Immature natural killer cell (primary cell): ENCODE measurements around the gene ZNF48. TPM values are rescaled to one million over a fixed set of nuclear protein-coding genes. Genes with fewer than 3 reads are reported as not detected.

Experiments used
- DNase-seq, 3 donors: peaks; one replicate each; pipeline ENCODE4 v3.0.0; 2022; ENCODE audit warnings: mixed read lengths in 1 of 3
- H3K27ac Mint-ChIP-seq, 6 donors: one replicate each; pipeline ENCODE4 v1.8.0; 2020; ENCODE audit warnings: mixed read lengths in 6 of 6, mild to moderate bottlenecking in 5 of 6, inconsistent platforms in 4 of 6, moderate library complexity in 3 of 6
- H3K27me3 Mint-ChIP-seq, 3 donors: one replicate each; pipeline ENCODE4 v1.8.0; 2020 to 2021; ENCODE audit warnings: low read depth in 3 of 3, mild to moderate bottlenecking in 3 of 3, mixed read lengths in 3 of 3, moderate library complexity in 3 of 3, inconsistent platforms in 1 of 3
- H3K36me3 Mint-ChIP-seq, 3 donors: one replicate each; pipeline ENCODE4 v1.8.0; 2020; ENCODE audit warnings: mixed read lengths in 3 of 3, inconsistent platforms in 2 of 3, mild to moderate bottlenecking in 2 of 3
- H3K4me1 Mint-ChIP-seq, 2 donors: one replicate each; pipeline ENCODE4 v1.8.0; 2020; ENCODE audit warnings: inconsistent platforms in 2 of 2, mild to moderate bottlenecking in 2 of 2, mixed read lengths in 2 of 2, moderate library complexity in 1 of 2
- H3K4me3 Mint-ChIP-seq, 5 donors: one replicate each; pipeline ENCODE4 v1.8.0; 2020; ENCODE audit warnings: mild to moderate bottlenecking in 5 of 5, mixed read lengths in 5 of 5, inconsistent platforms in 3 of 5, moderate library complexity in 3 of 5
- H3K9me3 Mint-ChIP-seq, 6 donors: one replicate each; pipeline ENCODE4 v1.8.0; 2020; ENCODE audit warnings: mild to moderate bottlenecking in 6 of 6, mixed read lengths in 6 of 6, inconsistent platforms in 4 of 6, moderate library complexity in 3 of 6
- polyA plus RNA-seq, 3 donors: library from polyadenylated mRNA; unstranded; fragments of 300-500 nt; fragmentation: Illumina TruSeq; gene quantifications; one replicate each; pipeline ENCODE4 v1.2.3, GENCODE V29; 2021

Gene ZNF48
- polyA plus RNA-seq, 3 donors from 2014 or later, result 4.2 to 9.3 (median 5.7) TPM

DNA sequence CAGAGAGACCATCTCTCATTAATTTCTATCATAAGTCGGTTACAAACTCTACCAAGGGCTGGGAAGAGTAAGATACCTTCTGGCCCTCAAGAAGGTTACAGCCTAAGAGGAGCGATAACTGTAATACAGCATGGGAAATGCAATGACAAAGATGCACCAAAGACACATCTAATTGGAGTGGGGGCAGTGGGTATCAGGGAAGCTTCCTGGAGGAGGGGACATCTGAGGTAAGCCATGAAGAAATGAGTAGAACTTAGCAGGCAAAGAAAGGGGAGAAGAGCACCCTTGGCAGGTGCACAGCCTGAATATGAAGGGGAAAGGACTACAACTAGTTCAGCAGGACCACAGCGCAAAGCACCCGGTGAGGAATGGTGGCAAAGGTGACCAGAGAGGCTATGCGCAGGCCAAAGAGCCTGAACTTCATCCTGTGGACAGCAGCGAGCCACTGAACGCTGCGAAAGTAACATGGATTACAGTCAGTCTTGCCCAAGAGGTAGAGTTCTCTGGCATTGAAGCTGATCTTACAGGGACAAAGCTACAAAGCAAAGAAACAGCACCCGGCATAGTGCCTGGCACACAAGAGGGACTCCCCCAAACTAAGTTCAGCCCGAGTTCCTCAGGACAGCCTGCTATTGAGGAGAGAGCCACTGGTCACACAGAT is 27.7 kb upstream of the ZNF48 start:
- Mint-ChIP-seq H3K9me3 (no peaks in the 10 kb centered on the region), H3K4me1 (peaks cover 48 to 54% of the 10 kb centered on the region in 2 donors), H3K27ac (peak overlapping the region; percentile 53 to 88 (median 76)), H3K4me3 (peak overlapping the region; percentile 88 to 90 (median 89)), H3K36me3 (peaks cover 1 to 19% (median 9%) of the 10 kb centered on the region in 3 donors), H3K27me3 (peaks cover 3 to 10% (median 4%) of the 10 kb centered on the region in 3 donors)
- DNase-seq, result no peak

DNA sequence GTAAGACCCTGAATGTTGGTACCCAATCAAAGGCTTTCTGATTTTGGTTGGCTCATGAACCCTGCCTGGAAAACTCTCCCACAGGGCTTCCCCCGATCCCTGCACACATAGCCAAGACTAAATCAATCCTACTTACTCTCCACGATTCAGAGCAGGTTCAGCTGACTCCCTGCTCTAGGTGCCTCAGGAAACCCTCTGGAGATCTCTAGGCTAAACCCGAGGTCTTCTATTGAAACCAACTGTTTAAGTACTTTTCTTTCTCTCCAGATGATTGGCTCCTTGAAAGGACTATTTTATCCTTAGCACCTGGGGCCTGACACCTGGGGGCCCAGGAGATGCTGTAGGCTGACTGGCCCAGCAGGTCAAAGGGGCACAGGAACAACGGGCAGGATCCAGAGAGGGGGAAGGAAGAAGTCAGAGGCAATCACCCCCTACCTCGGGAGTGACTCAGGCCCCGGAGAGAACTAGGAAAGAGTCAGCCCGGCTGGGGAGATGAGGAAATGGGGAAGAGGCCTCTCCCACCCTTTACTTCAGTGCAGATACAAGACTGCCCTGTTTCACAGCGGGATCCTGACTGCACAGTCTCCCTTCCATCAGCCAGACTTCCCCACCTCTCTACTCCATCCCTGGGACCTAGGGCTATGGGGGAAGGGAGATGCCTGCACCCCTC is 27.0 kb upstream of the ZNF48 start:
- H3K9me3 Mint-ChIP-seq, result no peaks in the 10 kb centered on the region
- peaks cover 50 to 54% of the 10 kb centered on the region in 2 donors for H3K4me1 Mint-ChIP-seq
- peaks cover 0 to 17% (median 3%) of the 10 kb centered on the region in 3 donors for H3K36me3 Mint-ChIP-seq
- peak overlapping the region; percentile 73 to 91 (median 79) for H3K27ac Mint-ChIP-seq
- H3K27me3 Mint-ChIP-seq, result peaks cover 3 to 10% (median 4%) of the 10 kb centered on the region in 3 donors
- DNase-seq, result no peak
- H3K4me3 Mint-ChIP-seq, result peak overlapping the region; percentile 88 to 90 (median 89)

DNA sequence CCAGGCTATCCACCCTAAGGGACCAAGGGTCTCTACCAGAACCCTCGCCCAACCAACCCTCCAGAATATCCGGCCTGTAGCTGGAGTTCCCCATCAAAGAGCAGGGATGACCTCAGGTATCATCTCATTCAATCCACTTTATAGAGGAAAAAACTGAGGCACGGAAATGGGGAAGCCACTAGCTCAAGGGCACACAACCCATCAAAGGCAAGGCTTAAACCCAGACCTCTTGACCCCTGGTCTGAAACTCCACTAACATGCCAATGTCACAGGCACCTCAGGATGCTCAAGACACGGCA is 26.5 kb upstream of the ZNF48 start:
- Mint-ChIP-seq H3K36me3 (peaks cover 0 to 14% (median 0%) of the 10 kb centered on the region in 3 donors), H3K4me1 (peaks cover 50 to 54% of the 10 kb centered on the region in 2 donors), H3K9me3 (no peaks in the 10 kb centered on the region)

DNA sequence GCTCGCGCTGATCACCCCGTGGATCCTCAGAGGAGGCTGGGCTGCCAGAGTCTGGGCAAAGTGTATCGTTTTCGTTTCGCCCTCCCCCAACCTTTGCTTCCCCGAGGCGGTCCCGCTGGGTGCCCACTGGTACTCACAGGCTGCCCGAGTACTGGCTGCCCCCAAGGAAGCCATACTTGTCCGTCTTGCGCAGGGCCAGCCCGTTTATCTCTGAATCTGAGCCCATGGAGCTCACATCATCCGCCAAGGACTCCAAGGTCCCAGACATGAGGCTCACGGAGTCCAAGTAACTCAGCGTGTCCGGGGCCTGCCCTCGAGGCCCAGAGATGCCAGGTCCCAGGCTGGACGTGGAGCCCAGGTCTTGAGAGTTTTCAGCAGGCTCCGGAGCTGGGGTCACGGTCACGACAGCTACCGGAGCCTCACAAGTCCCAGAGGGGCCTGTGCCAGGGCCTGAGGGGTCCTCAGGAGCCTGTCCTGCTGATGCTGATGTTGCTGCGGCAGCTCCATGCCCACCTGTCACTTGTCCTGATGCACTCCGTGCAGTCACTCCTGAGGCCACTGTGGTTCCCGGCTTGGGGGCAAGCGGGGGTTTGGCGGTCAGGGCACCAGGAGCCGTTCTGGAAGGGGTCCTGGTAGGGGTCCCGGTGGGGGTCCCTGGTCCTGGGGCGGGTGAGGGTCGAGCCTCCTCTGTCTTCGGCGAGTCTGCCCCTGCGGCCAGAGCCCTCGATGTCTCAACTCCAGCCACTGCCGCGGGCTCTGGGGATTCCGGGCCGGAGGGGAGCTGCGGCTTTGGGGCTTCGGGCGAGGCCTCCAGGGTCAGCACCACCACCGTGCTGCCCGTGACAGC is 25.9 kb upstream of the ZNF48 start:
- H3K4me3 Mint-ChIP-seq, result peak overlapping the region; percentile 88 to 90 (median 89)
- peak in 1 of 3 donors; percentile 20 for DNase-seq
- H3K4me1 Mint-ChIP-seq, result peaks cover 50 to 54% of the 10 kb centered on the region in 2 donors
- H3K36me3 Mint-ChIP-seq, result peaks cover 0 to 11% (median 0%) of the 10 kb centered on the region in 3 donors
- H3K27ac Mint-ChIP-seq, result peak overlapping the region; percentile 73 to 91 (median 79)
- no peaks in the 10 kb centered on the region for H3K9me3 Mint-ChIP-seq
- H3K27me3 Mint-ChIP-seq, result peaks cover 3 to 10% (median 4%) of the 10 kb centered on the region in 3 donors

More for the DNA sequence above, 26.5 kb upstream of the ZNF48 start:
- Mint-ChIP-seq H3K27me3 (peaks cover 3 to 10% (median 4%) of the 10 kb centered on the region in 3 donors), H3K27ac (peak overlapping the region; percentile 73 to 91 (median 79)), H3K4me3 (peak overlapping the region; percentile 88 to 90 (median 89))
- no peak for DNase-seq

DNA sequence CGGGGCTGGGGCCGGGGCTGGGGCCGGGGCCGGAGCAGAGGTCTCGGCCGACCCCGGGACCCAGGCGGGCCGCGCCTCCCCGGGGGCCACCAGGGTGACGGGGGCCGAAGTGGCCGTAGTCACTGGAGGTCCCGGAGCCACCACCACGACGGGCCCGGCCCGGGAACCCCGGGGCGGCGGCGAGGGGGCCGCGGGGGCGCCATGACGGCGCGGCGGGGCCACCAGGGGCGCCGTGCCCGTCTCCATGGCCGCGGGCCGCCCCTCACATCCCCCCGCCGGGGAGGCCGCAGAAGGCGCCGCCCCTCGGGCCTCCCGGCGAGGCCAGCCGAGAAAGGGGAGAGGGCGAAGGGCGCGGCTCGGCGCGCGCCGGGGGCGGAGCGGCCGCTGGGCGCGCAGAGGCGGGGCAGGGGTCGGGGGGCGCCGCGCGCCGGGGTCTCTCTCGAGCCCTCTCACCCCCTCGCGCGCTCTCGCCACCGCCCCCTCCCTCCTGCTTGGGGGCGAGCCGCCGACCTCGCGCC is 25.2 kb upstream of the ZNF48 start:
- Mint-ChIP-seq H3K27me3 (peaks cover 3 to 10% (median 4%) of the 10 kb centered on the region in 3 donors), H3K4me3 (peak overlapping the region; percentile 82 to 91 (median 84)), H3K27ac (peak overlapping the region in 3 of 6 donors; percentile 76 to 91 (median 90)), H3K36me3 (peaks cover 0 to 9% (median 0%) of the 10 kb centered on the region in 3 donors), H3K4me1 (peaks cover 48 to 54% of the 10 kb centered on the region in 2 donors), H3K9me3 (no peaks in the 10 kb centered on the region)
- no peak for DNase-seq

DNA sequence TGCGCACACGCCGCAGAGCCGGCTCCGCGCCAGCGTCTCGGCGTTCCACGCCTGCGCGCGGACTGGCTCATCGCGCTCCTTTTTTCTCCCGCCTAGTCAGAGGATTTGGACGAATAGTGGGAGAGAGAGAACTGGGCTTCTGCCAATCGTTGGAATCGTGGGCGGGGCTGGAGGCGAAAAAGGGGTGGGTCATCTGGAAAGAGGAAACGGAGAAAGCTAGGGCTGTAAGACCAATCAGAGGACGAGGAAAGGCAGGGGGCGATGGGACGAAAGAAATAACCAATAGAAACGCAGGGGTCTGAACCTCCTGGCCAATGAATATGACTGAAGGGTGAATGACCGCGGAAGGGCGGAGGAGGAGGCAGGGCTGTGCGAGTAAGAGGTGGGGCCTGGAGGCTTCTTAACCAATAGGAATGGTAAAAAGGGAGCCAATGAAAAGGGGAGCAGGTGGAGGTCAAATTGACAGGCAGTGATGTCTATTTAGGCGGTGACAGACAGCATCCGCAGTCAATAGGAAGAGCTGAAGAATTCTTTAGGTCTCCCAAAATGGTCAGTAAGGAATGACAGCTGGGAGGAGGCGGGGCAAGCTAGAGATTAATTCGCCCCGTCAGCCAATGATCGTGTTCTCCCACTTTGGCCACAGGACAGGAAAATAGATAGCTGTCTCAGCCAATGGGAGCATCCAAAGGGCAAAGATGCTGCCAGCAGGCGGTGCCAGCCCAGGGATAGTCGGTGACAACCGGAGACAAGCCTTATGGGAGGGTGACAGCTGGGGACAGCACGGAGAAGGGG is 24.6 kb upstream of the ZNF48 start, which contains the start of gene TBC1D10B:
TBC1D10B (minus strand) TSS at position 39 of the 792 bp plus-strand sequence. CDS start 311 bp downstream, outside the sequence.
- peaks cover 0 to 6% (median 0%) of the 10 kb centered on the region in 3 donors for H3K36me3 Mint-ChIP-seq
- peak within 1 kb of the TSS; percentile 88 to 91 (median 89) for H3K4me3 Mint-ChIP-seq
- H3K27ac Mint-ChIP-seq, result peak within 1 kb of the TSS; percentile 76 to 95 (median 92)
- peaks cover 3 to 9% (median 4%) of the 10 kb centered on the region in 3 donors for H3K27me3 Mint-ChIP-seq
- no peaks in the 10 kb centered on the region for H3K9me3 Mint-ChIP-seq
- peak; percentile 100 for DNase-seq
- H3K4me1 Mint-ChIP-seq, result peaks cover 46 to 50% of the 10 kb centered on the region in 2 donors

DNA sequence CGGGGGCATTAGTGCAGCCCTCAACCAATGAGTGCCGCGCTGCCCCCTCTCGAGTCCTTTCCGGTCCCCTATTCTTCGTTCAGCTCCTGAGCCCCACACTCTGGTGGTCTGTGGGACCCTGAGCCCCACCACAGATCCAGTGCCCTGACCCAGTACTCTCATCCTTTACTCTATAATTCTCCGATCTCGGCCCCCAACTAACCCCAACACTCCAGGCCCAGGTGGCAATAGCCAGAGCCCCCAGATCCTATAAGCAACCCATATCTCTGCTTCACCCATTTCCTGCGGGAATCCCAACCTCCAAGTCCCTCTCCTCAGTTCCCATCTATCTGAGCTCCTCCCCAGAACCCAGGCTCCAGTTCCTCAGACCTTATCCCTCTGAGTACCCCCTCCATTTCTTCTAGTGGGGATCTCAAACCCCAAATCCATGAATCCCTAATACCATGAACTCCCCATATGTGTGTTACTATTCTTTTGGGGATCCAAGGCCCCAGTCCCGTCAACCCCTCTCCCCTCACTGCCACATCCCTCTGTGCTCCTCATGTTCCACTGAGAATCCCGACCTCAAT is 23.9 kb upstream of the ZNF48 start:
- peaks cover 0 to 3% (median 0%) of the 10 kb centered on the region in 3 donors for H3K36me3 Mint-ChIP-seq
- peaks cover 44 to 45% of the 10 kb centered on the region in 2 donors for H3K4me1 Mint-ChIP-seq
- DNase-seq, result no peak
- no peaks in the 10 kb centered on the region for H3K9me3 Mint-ChIP-seq
- H3K27ac Mint-ChIP-seq, result peak overlapping the region; percentile 76 to 95 (median 92)
- H3K4me3 Mint-ChIP-seq, result peak overlapping the region; percentile 80 to 91 (median 82)
- peaks cover 3 to 9% (median 4%) of the 10 kb centered on the region in 3 donors for H3K27me3 Mint-ChIP-seq

DNA sequence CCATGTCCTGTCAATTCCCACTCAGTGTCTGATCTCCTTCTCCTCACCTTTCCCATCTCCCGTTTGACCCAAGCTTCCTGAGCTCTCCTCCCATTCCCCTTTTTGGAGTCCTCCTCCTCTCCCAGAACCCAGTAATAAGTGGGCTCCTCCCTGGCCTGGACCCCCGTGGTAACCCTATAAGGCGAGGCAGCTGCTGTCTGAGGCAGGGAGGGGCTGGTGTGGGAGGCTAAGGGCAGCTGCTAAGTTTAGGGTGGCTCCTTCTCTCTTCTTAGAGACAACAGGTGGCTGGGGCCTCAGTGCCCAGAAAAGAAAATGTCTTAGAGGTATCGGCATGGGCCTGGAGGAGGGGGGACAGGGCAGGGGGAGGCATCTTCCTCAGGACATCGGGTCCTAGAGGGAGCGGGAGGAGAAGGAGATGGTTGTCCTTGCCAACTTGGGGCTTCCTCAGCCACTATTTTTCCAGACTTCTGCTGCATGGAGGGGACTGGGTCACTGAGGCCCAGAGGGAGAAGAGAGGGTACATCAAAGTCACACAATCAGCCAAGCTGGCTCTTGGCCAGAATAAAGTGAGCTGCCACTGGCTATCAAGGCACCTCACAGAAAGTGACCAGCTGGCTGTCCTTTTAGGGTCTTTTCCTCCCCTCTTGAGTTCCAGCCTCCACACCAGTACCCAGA is 23.0 kb upstream of the ZNF48 start:
- Mint-ChIP-seq H3K4me1 (peaks cover 39% of the 10 kb centered on the region in 2 donors), H3K4me3 (peak overlapping the region in 4 of 5 donors; percentile 82 to 91 (median 83))

DNA sequence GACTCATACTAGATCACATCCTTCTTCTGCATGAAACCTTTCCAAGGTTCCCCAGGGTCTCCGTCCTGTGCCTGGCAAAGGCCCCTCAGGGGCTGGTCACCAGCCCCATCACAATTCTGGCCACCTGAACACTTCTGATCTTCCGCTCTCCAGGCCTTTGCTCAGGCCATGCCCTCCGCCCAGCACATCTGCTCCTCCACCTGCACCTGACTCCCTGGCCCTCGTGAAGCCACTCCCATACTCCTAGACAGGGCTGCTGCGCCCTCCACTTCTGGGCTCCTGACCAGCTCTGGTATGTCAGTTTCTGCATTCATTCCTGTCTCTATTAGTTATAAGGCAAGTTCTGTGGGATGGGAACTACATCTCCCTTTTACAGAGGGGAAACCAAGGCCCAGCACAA is 22.5 kb upstream of the ZNF48 start:
- Mint-ChIP-seq H3K9me3 (no peaks in the 10 kb centered on the region), H3K27ac (peak overlapping the region in 3 of 6 donors; percentile 41 to 79 (median 76)), H3K27me3 (peaks cover 5 to 10% (median 9%) of the 10 kb centered on the region in 3 donors), H3K4me3 (peak overlapping the region in 4 of 5 donors; percentile 4 to 59 (median 25)), H3K36me3 (no peaks in the 10 kb centered on the region), H3K4me1 (peaks cover 39% of the 10 kb centered on the region in 2 donors)
- DNase-seq, result no peak

More for the DNA sequence above, 23.0 kb upstream of the ZNF48 start:
- Mint-ChIP-seq H3K27me3 (peaks cover 3 to 9% (median 5%) of the 10 kb centered on the region in 3 donors), H3K9me3 (no peaks in the 10 kb centered on the region), H3K27ac (peak overlapping the region; percentile 79 to 95 (median 92)), H3K36me3 (no peaks in the 10 kb centered on the region)
- no peak for DNase-seq

DNA sequence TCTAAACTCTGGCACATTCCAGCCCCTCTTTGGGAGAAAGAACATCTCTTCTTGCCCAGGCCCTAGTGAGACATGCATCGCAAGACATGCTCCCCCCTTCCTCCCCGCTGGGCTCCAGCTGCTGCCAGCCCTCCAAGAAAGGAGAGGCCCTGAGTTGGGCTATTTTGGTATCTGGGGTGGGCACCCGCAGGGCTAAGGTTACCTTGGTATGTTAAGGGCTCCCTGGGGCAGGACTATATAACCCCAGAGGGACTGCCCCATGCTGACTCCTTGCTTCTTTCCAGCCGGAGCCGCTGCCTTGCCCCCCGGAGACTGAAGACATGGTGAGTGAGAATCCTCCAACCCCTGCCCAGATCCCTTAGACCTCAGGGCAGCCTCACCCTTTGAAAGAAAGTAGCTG is 20.7 kb upstream of the ZNF48 start, which contains the start of gene MYL11:
MYL11 (plus strand) TSS at position 265 of the 400 bp plus-strand sequence; CDS start at position 321, 56 bp downstream.
- Mint-ChIP-seq H3K27me3 (peaks cover 10 to 20% (median 14%) of the 10 kb centered on the region in 3 donors), H3K4me3 (peak within 1 kb of the TSS in 2 of 5 donors; percentile 32 to 42), H3K27ac (peak within 1 kb of the TSS; percentile 3 to 80 (median 61)), H3K9me3 (no peaks in the 10 kb centered on the region), H3K4me1 (peaks cover 38 to 40% of the 10 kb centered on the region in 2 donors), H3K36me3 (no peaks in the 10 kb centered on the region)
- no peak for DNase-seq

DNA sequence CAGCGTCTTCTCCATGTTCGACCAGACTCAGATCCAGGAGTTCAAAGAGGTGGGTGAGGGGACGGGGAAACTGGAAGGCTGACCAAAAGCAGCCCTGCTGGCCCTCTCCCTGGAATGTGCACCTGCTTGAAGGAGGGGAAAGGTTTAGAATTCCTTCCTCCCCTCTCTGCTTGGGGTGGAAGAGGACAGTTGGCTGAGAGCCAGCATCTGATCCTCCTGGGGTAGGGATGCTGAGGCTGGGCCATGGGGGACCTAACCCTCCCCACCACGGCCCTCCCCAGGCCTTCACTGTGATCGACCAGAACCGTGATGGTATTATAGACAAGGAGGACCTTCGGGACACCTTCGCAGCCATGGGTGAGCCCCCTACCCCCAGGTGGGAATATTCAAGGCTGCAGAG is 19.4 kb upstream of the ZNF48 start:
- peak overlapping the region in 1 of 5 donors; percentile 42 for H3K4me3 Mint-ChIP-seq

More for the DNA sequence above, 19.4 kb upstream of the ZNF48 start:
- DNase-seq, result no peak
- H3K9me3 Mint-ChIP-seq, result no peaks in the 10 kb centered on the region
- peaks cover 50 to 51% of the 10 kb centered on the region in 2 donors for H3K4me1 Mint-ChIP-seq
- peaks cover 3 to 4% (median 4%) of the 10 kb centered on the region in 3 donors for H3K36me3 Mint-ChIP-seq
- peak overlapping the region; percentile 3 to 99 (median 61) for H3K27ac Mint-ChIP-seq
- H3K27me3 Mint-ChIP-seq, result peaks cover 9 to 16% (median 10%) of the 10 kb centered on the region in 3 donors
